Measurements from ENCODE around the gene POT1. TPM values are rescaled to one million over a fixed set of nuclear protein-coding genes. Genes with fewer than 3 reads are reported as not detected.

Gene POT1
- total RNA-seq, 1 donor from 2014 or later = 28.7 TPM

DNA sequence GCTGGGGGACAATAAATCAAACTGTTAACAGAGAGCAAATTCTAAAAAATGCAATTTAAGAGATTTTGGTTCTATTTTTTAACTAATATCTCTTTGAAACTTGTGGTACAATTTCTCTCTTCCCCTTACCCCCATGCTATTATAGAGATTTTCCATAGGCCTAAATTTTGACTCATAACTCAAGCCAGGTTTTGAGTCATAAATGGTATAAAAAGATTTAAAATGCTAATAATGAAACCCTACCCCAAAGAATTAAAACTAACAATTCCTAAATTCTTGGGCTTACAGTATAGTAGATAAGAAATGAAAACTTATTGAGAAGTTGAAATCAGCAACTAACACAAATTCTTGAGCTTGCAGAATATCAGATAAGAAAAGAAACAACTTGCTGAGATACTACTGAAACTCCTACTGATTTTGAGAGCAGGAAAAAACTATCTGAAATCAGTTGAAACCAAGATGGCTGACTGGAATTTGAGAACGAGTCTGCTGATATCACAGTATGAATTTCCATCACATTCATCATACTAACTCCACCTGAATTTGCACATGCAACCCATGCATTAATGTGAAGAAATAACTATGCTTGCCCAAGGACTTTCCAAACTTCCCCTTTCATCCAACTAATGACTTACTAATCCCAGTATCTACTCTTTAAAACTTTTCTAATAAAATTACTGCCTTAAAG is 36.3 kb downstream of the POT1 start:
- intact Hi-C loops (cut with DNase I) = no loop called here
- no peak for DNase-seq (ENCODE audit: low spot score in 2 of 2)
- H3K27me3 ChIP-seq = no peaks in the 10 kb centered on the region
- no peak overlapping the region for H3K27ac ChIP-seq
- H3K36me3 ChIP-seq = peaks cover 10 to 31% of the 10 kb centered on the region in 2 donors
- no peak overlapping the region for H3K4me3 ChIP-seq
- H3K4me1 ChIP-seq = no peaks in the 10 kb centered on the region
- no peaks in the 10 kb centered on the region for H3K9me3 ChIP-seq
- TF ChIP-seq, protein P1, sequence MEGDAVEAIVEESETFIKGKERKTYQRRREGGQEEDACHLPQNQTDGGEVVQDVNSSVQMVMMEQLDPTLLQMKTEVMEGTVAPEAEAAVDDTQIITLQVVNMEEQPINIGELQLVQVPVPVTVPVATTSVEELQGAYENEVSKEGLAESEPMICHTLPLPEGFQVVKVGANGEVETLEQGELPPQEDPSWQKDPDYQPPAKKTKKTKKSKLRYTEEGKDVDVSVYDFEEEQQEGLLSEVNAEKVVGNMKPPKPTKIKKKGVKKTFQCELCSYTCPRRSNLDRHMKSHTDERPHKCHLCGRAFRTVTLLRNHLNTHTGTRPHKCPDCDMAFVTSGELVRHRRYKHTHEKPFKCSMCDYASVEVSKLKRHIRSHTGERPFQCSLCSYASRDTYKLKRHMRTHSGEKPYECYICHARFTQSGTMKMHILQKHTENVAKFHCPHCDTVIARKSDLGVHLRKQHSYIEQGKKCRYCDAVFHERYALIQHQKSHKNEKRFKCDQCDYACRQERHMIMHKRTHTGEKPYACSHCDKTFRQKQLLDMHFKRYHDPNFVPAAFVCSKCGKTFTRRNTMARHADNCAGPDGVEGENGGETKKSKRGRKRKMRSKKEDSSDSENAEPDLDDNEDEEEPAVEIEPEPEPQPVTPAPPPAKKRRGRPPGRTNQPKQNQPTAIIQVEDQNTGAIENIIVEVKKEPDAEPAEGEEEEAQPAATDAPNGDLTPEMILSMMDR (IDR thresholded peaks at IDR 0.05) = no peak

DNA sequence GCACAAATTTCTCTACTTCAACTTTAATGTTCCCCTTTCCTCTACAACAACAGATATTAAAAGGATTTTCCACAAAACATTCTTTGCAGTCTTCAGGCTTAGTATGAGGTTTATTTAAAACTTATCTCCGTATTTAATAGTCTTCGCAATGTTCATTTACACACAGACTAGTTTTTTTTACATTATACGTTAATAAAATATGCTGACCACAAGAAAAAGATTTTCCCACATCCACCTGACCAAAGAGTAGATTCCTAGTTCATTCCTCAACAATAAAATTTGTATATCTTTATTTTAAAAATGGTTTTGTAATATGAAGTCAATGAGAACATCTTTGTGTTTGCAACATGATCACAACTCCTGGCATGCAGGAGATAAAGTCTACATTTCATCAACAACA is 42.4 kb downstream of the POT1 start:
- intact Hi-C loops (cut with DNase I) = no loop called here
- TF ChIP-seq, protein P1 (IDR thresholded peaks at IDR 0.05) = no peak
- no peak for DNase-seq (ENCODE audit: low spot score in 2 of 2)
- H3K27me3 ChIP-seq = no peaks in the 10 kb centered on the region
- no peaks in the 10 kb centered on the region for H3K4me1 ChIP-seq
- H3K9me3 ChIP-seq = no peaks in the 10 kb centered on the region
- H3K36me3 ChIP-seq = peaks cover 12 to 31% of the 10 kb centered on the region in 2 donors
- no peak overlapping the region for H3K4me3 ChIP-seq
- H3K27ac ChIP-seq = no peak overlapping the region

DNA sequence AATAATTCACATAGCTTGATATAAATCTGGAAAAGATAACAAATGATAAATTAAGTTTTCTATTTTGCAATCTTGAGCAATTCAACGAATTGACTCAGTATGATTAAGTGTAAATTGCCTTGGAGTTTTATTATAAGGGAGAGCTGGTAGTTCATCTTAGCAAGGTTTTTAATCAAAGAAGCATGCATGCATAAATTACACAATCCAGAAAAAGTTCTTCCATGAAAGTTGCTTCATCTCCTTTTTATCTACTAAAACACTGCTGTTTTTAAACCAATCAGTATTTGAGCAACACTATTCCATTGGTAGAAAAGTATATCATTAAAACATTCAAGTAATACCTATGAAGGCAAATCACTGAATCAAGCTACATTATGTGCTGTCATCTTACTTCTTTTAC is 47.6 kb downstream of the POT1 start:
- Histone ChIP-seq H3K27ac (no peak overlapping the region), H3K4me1 (no peaks in the 10 kb centered on the region), H3K9me3 (no peaks in the 10 kb centered on the region), H3K36me3 (no peaks in the 10 kb centered on the region), H3K4me3 (no peak overlapping the region), H3K27me3 (no peaks in the 10 kb centered on the region)
- TF ChIP-seq, protein P1 (IDR thresholded peaks at IDR 0.05) = no peak
- intact Hi-C loops (cut with DNase I) = no loop called here
- DNase-seq (ENCODE audit: low spot score in 2 of 2) = no peak

DNA sequence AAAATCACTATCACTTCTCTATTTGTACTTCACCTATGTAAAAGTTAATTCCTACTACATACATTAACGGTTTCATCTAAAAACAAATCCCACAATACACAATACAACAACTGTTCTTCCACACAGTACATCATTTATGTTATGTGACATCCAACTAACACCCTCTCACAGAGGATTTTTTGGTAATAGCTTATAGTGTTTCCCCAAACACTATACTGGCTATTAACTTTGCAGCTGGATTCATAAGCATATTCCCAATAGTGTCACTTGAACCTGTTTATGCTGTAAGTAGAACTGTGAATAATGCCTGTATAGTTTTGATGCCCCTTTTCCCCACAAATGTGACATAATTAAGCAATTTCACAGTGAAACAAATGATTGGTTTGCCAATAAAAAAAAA is 49.9 kb downstream of the POT1 start:
- Histone ChIP-seq H3K36me3 (no peaks in the 10 kb centered on the region), H3K4me3 (no peak overlapping the region), H3K27ac (no peak overlapping the region), H3K9me3 (no peaks in the 10 kb centered on the region), H3K27me3 (no peaks in the 10 kb centered on the region), H3K4me1 (no peaks in the 10 kb centered on the region)
- TF ChIP-seq, protein P1 (IDR thresholded peaks at IDR 0.05) = no peak
- DNase-seq (ENCODE audit: low spot score in 2 of 2) = no peak
- intact Hi-C loops (cut with DNase I) = no loop called here

DNA sequence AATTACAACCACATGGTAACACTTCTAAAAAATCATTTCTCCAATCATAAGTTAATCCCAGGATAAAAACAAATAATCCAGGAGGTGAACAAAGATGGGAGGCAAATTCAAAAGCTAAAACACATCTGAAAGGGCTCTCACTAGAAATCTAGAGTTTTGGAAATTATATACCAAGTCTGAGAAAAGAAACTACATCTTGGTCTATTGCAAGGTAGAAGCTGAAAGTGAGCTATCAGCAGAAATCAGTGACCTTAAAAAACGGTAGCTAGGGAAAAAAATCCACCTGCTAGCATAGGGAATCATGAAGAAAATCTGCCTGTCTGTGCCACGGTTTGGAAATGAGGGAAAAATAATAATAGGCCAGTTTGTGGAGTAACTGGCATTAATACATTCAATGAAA is 50.5 kb downstream of the POT1 start:
- no peaks in the 10 kb centered on the region for H3K36me3 ChIP-seq
- DNase-seq (ENCODE audit: low spot score in 2 of 2) = no peak
- no peaks in the 10 kb centered on the region for H3K27me3 ChIP-seq

More for the DNA sequence above, 50.5 kb downstream of the POT1 start:
- Histone ChIP-seq H3K4me1 (no peaks in the 10 kb centered on the region), H3K27ac (no peak overlapping the region), H3K4me3 (no peak overlapping the region), H3K9me3 (no peaks in the 10 kb centered on the region)
- intact Hi-C loops (cut with DNase I) = no loop called here
- TF ChIP-seq, protein P1 (IDR thresholded peaks at IDR 0.05) = no peak
